GM19397 (cell line): ENCODE data around the gene ZNF773.

Experiments
- ATAC-seq: cut with Tn5 transposase; IDR thresholded peaks from one replicate; pipeline ENCODE4 v1.9.1; 2021; ENCODE audit warnings: mild to moderate bottlenecking, moderate library complexity; ENCODE audit not compliant: unreplicated experiment

The ZNF773 gene

DNA sequence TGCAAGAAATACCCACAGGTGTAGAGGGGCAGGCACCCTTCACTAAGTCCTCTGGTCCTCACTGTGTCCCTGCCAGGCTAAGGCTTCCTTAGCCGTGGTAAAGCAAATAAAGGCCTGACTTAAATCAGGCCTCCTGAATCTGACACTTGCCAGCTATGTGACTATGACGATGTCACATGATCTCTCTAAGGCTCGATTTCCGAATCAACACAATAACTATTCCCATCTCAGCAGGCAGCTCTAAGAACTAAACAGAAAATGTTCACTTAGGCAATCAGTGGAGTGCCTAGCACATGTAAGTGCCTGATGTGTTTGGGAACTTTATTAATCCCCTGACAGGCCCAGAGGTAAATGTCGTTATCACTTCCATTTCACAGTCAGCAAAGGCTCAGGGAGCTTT is 57.9 kb downstream of the ZNF773 start:
- no peak for ATAC-seq
